Natural killer cell treated with Interleukin-12 subunit alpha and Interleukin-12 subunit beta and Interleukin-15 and Interleukin-18, amount 100 ng/mL, for 72 hours (primary cell): ENCODE results near the gene SFXN2. TPM values are rescaled to one million over a fixed set of nuclear protein-coding genes. Genes with fewer than 3 reads are reported as not detected.

ENCODE experiments used
- ATAC-seq, 2 donors: fragments of 150-1000 bp; cut with Tn5 transposase in 1 of 2; sonication (Bioruptor Pico), chemical (Tn5 transposase) in 1 of 2; 2 replicates each; pipeline ENCODE4 v1.10.0; 2021
- DNase-seq: peaks from one replicate; pipeline ENCODE4 v3.0.0; 2022; ENCODE audit warnings: low spot score
- H3K27ac Mint-ChIP-seq, 2 donors: 1 replicate in 1 of 2; 2 replicates in 1 of 2; pipeline ENCODE4 v1.8.0; 2022; ENCODE audit warnings: mixed read lengths in 2 of 2, mild to moderate bottlenecking in 1 of 2, moderate library complexity in 1 of 2
- H3K27me3 Mint-ChIP-seq, 2 donors: 1 replicate in 1 of 2; 2 replicates in 1 of 2; pipeline ENCODE4 v1.8.0; 2022; ENCODE audit warnings: mixed read lengths in 2 of 2
- H3K36me3 Mint-ChIP-seq: one replicate; pipeline ENCODE4 v1.8.0; 2022; ENCODE audit warnings: mixed read lengths
- H3K4me1 Mint-ChIP-seq, 2 donors: 1 replicate in 1 of 2; 2 replicates in 1 of 2; pipeline ENCODE4 v1.8.0; 2022; ENCODE audit warnings: low read depth in 2 of 2, mixed read lengths in 2 of 2, mild to moderate bottlenecking in 1 of 2
- H3K4me3 Mint-ChIP-seq: one replicate; pipeline ENCODE4 v1.8.0; 2022; ENCODE audit warnings: mixed read lengths
- H3K9me3 Mint-ChIP-seq: 2 replicates; pipeline ENCODE4 v1.8.0; 2022; ENCODE audit warnings: mixed read lengths
- total RNA-seq, 2 donors: library from RNA; stranded (reverse); gene quantifications; one replicate each; pipeline ENCODE4 v1.2.3, GENCODE V29; 2022

SFXN2 gene
- total RNA-seq, 2 donors from 2014 or later = 13.2 to 39.6 TPM

GRCh38 chr10:102720337-102720736 lies 5.9 kb downstream of the SFXN2 start:
- DNase-seq (no peak), ATAC-seq (no peak)
- Mint-ChIP-seq H3K27ac (no peak overlapping the region), H3K27me3 (no peaks in the 10 kb centered on the region), H3K4me1 (peaks cover 8 to 26% of the 10 kb centered on the region in 2 donors), H3K36me3 (peaks cover 13% of the 10 kb centered on the region), H3K4me3 (no peak overlapping the region), H3K9me3 (no peaks in the 10 kb centered on the region)

GRCh38 chr10:102720775-102721301 lies 6.4 kb downstream of the SFXN2 start:
- no peak for DNase-seq
- Mint-ChIP-seq H3K9me3 (no peaks in the 10 kb centered on the region), H3K36me3 (peaks cover 13% of the 10 kb centered on the region), H3K27me3 (no peaks in the 10 kb centered on the region), H3K4me1 (peaks cover 8 to 26% of the 10 kb centered on the region in 2 donors), H3K27ac (no peak overlapping the region), H3K4me3 (no peak overlapping the region)
- ATAC-seq = no peak

GRCh38 chr10:102721954-102722353 lies 7.5 kb downstream of the SFXN2 start:
- peaks cover 13% of the 10 kb centered on the region for H3K36me3 Mint-ChIP-seq
- H3K27ac Mint-ChIP-seq = no peak overlapping the region
- peaks cover 4 to 20% of the 10 kb centered on the region in 2 donors for H3K4me1 Mint-ChIP-seq
- ATAC-seq (no peak), DNase-seq (no peak)
- no peaks in the 10 kb centered on the region for H3K9me3 Mint-ChIP-seq
- no peak overlapping the region for H3K4me3 Mint-ChIP-seq
- H3K27me3 Mint-ChIP-seq = no peaks in the 10 kb centered on the region

- DNase-seq = no peak
- H3K9me3 Mint-ChIP-seq = no peaks in the 10 kb centered on the region
- H3K27me3 Mint-ChIP-seq = no peaks in the 10 kb centered on the region
- no peak for ATAC-seq
- H3K4me3 Mint-ChIP-seq = no peak overlapping the region
- H3K4me1 Mint-ChIP-seq = peaks cover 11 to 18% of the 10 kb centered on the region in 2 donors
- H3K27ac Mint-ChIP-seq = no peak overlapping the region
- peaks cover 5% of the 10 kb centered on the region for H3K36me3 Mint-ChIP-seq
These were observed 9.6 kb downstream of the SFXN2 start for GRCh38 chr10:102723989-102724388.

GRCh38 chr10:102726274-102726673 lies 11.8 kb downstream of the SFXN2 start:
- H3K4me1 Mint-ChIP-seq = peaks cover 18 to 19% of the 10 kb centered on the region in 2 donors
- H3K36me3 Mint-ChIP-seq = peaks cover 5% of the 10 kb centered on the region
- H3K9me3 Mint-ChIP-seq = no peaks in the 10 kb centered on the region
- DNase-seq = no peak
- H3K27me3 Mint-ChIP-seq = no peaks in the 10 kb centered on the region
- ATAC-seq = no peak
- no peak overlapping the region for H3K4me3 Mint-ChIP-seq
- H3K27ac Mint-ChIP-seq = no peak overlapping the region

GRCh38 chr10:102727037-102727818 lies 12.8 kb downstream of the SFXN2 start:
- H3K27ac Mint-ChIP-seq = peak overlapping the region in 1 of 2 donors; percentile 25
- H3K36me3 Mint-ChIP-seq = peaks cover 5% of the 10 kb centered on the region
- H3K27me3 Mint-ChIP-seq = no peaks in the 10 kb centered on the region
- ATAC-seq (no peak), DNase-seq (no peak)
- no peaks in the 10 kb centered on the region for H3K9me3 Mint-ChIP-seq
- no peak overlapping the region for H3K4me3 Mint-ChIP-seq
- peaks cover 12 to 21% of the 10 kb centered on the region in 2 donors for H3K4me1 Mint-ChIP-seq

GRCh38 chr10:102729029-102730026 lies 14.9 kb downstream of the SFXN2 start:
- Mint-ChIP-seq H3K27ac (peak overlapping the region; percentile 29 to 62), H3K4me3 (peak overlapping the region; percentile 57), H3K36me3 (peaks cover under 1% of the 10 kb centered on the region), H3K4me1 (peaks cover 11 to 21% of the 10 kb centered on the region in 2 donors), H3K27me3 (no peaks in the 10 kb centered on the region), H3K9me3 (no peaks in the 10 kb centered on the region)
- ATAC-seq (peak; percentile 89), DNase-seq (peak; percentile 84)

GRCh38 chr10:102731222-102731800 lies 16.9 kb downstream of the SFXN2 start:
- ATAC-seq (no peak), DNase-seq (no peak)
- Mint-ChIP-seq H3K36me3 (no peaks in the 10 kb centered on the region), H3K4me1 (peaks cover 11 to 27% of the 10 kb centered on the region in 2 donors), H3K27ac (peak overlapping the region in 1 of 2 donors; percentile 50), H3K9me3 (no peaks in the 10 kb centered on the region), H3K4me3 (no peak overlapping the region), H3K27me3 (no peaks in the 10 kb centered on the region)

GRCh38 chr10:102732661-102733060 lies 18.2 kb downstream of the SFXN2 start:
- H3K4me1 Mint-ChIP-seq = peaks cover 11 to 24% of the 10 kb centered on the region in 2 donors
- DNase-seq (no peak), ATAC-seq (no peak)
- no peaks in the 10 kb centered on the region for H3K27me3 Mint-ChIP-seq
- no peaks in the 10 kb centered on the region for H3K9me3 Mint-ChIP-seq
- no peaks in the 10 kb centered on the region for H3K36me3 Mint-ChIP-seq
- no peak overlapping the region for H3K27ac Mint-ChIP-seq
- no peak overlapping the region for H3K4me3 Mint-ChIP-seq

GRCh38 chr10:102735065-102735562 lies 20.7 kb downstream of the SFXN2 start:
- no peaks in the 10 kb centered on the region for H3K9me3 Mint-ChIP-seq
- H3K27me3 Mint-ChIP-seq = no peaks in the 10 kb centered on the region
- peaks cover 0 to 8% of the 10 kb centered on the region in 2 donors for H3K4me1 Mint-ChIP-seq
- no peak overlapping the region for H3K4me3 Mint-ChIP-seq
- peak in 1 of 2 donors; percentile 20 for ATAC-seq
- no peak for DNase-seq
- no peaks in the 10 kb centered on the region for H3K36me3 Mint-ChIP-seq
- H3K27ac Mint-ChIP-seq = no peak overlapping the region

- Mint-ChIP-seq H3K9me3 (peaks cover 5% of the 10 kb centered on the region), H3K36me3 (peaks cover 3% of the 10 kb centered on the region), H3K27ac (no peak overlapping the region), H3K4me3 (no peak overlapping the region), H3K27me3 (no peaks in the 10 kb centered on the region), H3K4me1 (peaks cover 13 to 16% of the 10 kb centered on the region in 2 donors)
- no peak for DNase-seq
- ATAC-seq = no peak
These were observed 24.3 kb downstream of the SFXN2 start for GRCh38 chr10:102738692-102739121.

GRCh38 chr10:102740229-102740628 lies 25.8 kb downstream of the SFXN2 start:
- peaks cover 5% of the 10 kb centered on the region for H3K9me3 Mint-ChIP-seq
- no peaks in the 10 kb centered on the region for H3K27me3 Mint-ChIP-seq
- ATAC-seq (no peak), DNase-seq (no peak)
- peaks cover 11% of the 10 kb centered on the region for H3K36me3 Mint-ChIP-seq
- H3K4me1 Mint-ChIP-seq = peaks cover 17 to 28% of the 10 kb centered on the region in 2 donors
- no peak overlapping the region for H3K4me3 Mint-ChIP-seq
- no peak overlapping the region for H3K27ac Mint-ChIP-seq

- peaks cover 5% of the 10 kb centered on the region for H3K9me3 Mint-ChIP-seq
- no peak for ATAC-seq
- no peak for DNase-seq
These were observed 27.3 kb downstream of the SFXN2 start for GRCh38 chr10:102741726-102742237.

More at GRCh38 chr10:102741726-102742237, 27.3 kb downstream of the SFXN2 start:
- Mint-ChIP-seq H3K36me3 (peaks cover 11% of the 10 kb centered on the region), H3K4me1 (peaks cover 20 to 41% of the 10 kb centered on the region in 2 donors), H3K4me3 (no peak overlapping the region), H3K27me3 (no peaks in the 10 kb centered on the region), H3K27ac (no peak overlapping the region)
